ENCODE results near the gene CAMK1. TPM values are rescaled to one million over a fixed set of nuclear protein-coding genes. Genes with fewer than 3 reads are reported as not detected.

Gene CAMK1
- total RNA-seq, 2 experiments from 2014 or later, result 24.8 to 25.7 TPM

DNA sequence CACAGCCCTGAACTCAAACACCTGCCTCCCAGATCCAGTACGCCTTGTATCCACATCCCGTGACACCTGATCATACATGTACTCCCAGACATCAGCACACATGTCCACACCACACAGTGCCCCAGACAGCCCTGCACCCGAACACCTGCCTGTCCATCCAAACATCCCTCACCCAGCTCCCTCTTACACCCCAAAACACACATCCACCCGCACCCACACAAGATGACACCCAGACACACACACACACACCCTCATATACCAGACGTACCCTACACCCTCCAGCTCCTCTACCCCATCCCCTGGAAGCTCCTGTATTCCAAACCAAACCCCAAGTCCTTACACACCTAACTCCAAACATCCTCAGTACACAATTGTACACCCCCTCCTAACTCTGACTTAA lies 735 bp downstream of the CAMK1 start:
- H3K4me3 Mint-ChIP-seq, result peak overlapping the region; percentile 75
- DNase-seq, result no peak
- peaks cover 10% of the 10 kb centered on the region for H3K4me1 Mint-ChIP-seq
- no peaks in the 10 kb centered on the region for H3K9me3 Mint-ChIP-seq
- H3K36me3 Mint-ChIP-seq, result peaks cover 7% of the 10 kb centered on the region
- peaks cover 8% of the 10 kb centered on the region for H3K27me3 Mint-ChIP-seq
- H3K27ac Mint-ChIP-seq, result no peak overlapping the region

DNA sequence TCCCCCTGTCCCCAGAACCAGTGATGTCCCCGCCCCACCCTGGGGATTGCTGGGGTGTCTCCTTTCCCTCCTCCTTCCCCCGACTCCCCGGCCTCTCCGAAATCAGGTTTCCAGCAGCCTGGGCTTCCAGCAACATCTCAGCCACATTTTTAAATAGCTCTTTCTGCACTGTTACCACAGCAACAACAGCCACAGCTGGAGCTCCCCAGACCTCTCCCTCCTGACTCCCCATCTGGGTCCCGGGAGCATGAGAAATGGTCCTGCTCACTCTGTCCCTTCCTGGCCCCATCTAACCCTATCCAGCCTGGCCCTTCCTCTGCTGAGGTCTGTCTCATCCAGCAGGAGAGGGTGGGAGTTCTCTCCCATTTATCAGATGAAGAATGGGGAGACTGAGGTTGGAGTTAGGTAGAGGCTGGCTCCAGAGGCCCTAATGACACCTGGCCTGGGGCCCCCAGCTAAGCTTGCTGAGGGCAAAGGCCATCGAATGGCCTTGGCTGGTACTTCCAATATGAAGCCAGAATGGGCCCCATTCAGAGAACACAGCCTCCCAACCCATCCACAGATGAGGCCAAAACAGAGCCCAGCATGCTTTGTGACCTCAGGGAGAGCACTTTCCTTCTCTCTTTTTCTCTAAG lies 1.5 kb downstream of the CAMK1 start:
- no peak overlapping the region for H3K4me3 Mint-ChIP-seq
- peaks cover 8% of the 10 kb centered on the region for H3K27me3 Mint-ChIP-seq
- DNase-seq, result no peak
- H3K9me3 Mint-ChIP-seq, result no peaks in the 10 kb centered on the region
- H3K4me1 Mint-ChIP-seq, result peaks cover 10% of the 10 kb centered on the region
- H3K27ac Mint-ChIP-seq, result peak overlapping the region; percentile 1
- peaks cover 7% of the 10 kb centered on the region for H3K36me3 Mint-ChIP-seq

DNA sequence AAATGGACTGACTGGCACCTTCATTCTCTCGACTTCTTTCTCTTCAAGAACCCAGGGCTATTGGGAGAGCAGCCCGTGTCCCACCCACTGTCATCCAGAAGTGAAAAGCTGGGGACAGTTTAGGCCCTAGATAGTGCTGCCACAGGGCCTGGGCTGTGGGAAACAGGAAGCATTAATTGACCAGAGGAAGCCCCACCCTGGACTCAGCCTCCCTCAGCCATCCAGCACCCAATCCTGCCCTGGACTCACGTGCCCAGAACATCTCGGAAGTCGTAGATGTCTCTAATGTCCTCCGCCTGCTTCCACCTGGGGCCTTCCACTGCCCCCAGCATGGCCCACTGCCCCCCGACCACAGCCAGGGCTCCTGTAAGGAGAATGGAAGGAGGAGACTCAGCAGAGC lies 2.3 kb downstream of the CAMK1 start:
- no peaks in the 10 kb centered on the region for H3K9me3 Mint-ChIP-seq
- no peak overlapping the region for H3K4me3 Mint-ChIP-seq
- H3K27me3 Mint-ChIP-seq, result peaks cover 8% of the 10 kb centered on the region
- H3K27ac Mint-ChIP-seq, result no peak overlapping the region
- H3K4me1 Mint-ChIP-seq, result peaks cover 10% of the 10 kb centered on the region
- no peak for DNase-seq
- H3K36me3 Mint-ChIP-seq, result peaks cover 7% of the 10 kb centered on the region

DNA sequence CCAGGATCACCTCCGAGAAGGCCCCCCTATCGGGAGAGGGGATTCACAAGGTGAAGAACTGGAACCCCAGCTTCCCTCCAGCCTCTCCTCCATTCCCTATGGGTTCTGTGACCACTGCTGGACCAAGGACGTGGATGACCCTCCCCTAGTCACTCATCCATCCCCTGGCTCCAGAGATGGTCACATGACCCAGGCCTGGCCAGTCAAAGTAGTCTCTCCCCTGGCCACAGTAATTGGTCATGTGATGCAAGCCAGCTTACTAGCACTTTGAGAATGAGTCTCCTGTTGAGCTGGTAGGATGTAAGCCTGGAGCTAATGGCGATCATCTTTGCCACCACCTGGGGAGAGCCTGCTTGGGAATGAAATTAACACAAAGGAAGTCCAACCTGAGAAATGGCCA lies 3.9 kb downstream of the CAMK1 start:
- no peak for DNase-seq
- Mint-ChIP-seq H3K4me3 (no peak overlapping the region), H3K27me3 (peaks cover 6% of the 10 kb centered on the region), H3K36me3 (peaks cover 10% of the 10 kb centered on the region), H3K9me3 (no peaks in the 10 kb centered on the region), H3K4me1 (peaks cover 10% of the 10 kb centered on the region), H3K27ac (no peak overlapping the region)

DNA sequence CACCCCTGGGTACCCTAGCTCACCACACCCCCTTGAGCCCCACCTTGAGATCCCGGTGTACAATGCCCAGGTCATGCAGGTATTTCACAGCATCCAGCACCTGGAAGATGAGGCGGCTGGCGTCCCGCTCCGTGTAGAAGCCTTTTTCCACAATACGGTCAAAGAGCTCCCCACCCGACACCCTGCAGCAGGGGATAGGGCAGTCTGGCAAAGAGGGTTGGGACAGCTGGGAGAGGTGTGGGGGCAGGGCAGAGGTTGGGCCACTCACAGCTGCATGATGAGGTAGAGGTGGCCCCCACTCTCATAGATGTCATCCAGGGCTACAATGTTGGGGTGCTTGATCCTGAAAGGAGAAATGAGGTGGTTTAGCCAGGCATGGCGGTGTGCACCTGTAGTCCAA lies 6.9 kb downstream of the CAMK1 start:
- H3K4me3 Mint-ChIP-seq, result no peak overlapping the region
- peaks cover 2% of the 10 kb centered on the region for H3K4me1 Mint-ChIP-seq
- no peak overlapping the region for H3K27ac Mint-ChIP-seq
- H3K9me3 Mint-ChIP-seq, result no peaks in the 10 kb centered on the region
- H3K36me3 Mint-ChIP-seq, result peaks cover 22% of the 10 kb centered on the region
- H3K27me3 Mint-ChIP-seq, result no peaks in the 10 kb centered on the region
- no peak for DNase-seq

DNA sequence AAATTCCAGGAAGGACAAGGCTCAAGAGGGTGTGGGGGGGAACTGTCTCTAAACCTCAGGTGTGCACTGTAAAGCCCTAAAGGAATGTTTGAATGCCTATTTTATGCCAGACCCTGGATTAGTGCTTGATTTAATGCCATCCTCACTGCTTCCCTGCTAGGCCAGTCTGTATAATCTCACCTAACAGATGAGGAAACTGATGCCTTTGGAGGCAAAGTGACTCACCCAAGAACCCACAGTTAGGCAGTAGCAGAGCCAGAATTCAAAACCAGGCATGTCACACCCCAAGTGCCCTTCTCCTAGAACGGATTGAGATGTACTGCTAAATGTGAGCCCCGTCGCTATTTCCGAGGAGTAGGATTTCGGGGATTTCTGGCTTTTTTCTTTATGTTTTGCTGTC lies 7.8 kb downstream of the CAMK1 start:
- Mint-ChIP-seq H3K36me3 (peaks cover 25% of the 10 kb centered on the region), H3K4me1 (peaks cover 2% of the 10 kb centered on the region), H3K4me3 (no peak overlapping the region), H3K27ac (no peak overlapping the region), H3K9me3 (no peaks in the 10 kb centered on the region), H3K27me3 (no peaks in the 10 kb centered on the region)
- no peak for DNase-seq

DNA sequence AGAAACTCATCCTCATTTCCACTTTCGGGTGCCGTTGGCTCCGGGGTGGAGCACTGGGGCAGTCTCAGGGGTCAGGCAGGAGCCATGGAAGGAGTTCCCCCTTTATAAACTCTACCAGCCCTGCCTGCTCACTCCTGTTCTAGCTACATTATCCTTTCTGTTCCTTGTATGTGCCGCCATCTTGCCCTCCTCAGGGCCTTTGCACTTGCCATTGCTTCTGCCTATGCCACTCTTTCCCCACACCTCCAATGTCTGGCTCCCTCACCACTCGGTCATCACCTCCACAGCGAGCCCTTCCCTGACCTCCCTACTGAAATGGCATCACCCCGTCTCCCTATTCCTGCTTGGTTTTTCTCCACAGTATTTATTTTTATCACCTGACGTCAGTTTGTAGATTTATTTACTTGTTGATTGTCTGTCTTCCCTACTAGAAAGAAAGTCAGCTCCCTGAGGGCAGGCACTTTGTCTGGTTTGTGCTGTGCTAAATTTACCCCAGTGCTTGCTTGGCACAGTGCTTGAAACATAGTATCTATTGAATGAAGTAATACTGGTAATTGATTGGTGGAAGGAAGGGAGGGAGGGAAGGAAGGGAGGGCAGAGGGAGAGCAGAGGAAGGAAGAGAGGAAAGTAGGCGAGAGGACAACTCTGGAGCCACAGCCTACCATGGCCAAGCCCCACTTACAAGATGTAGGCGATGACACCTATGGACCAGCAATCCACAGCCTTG lies 8.8 kb downstream of the CAMK1 start:
- Mint-ChIP-seq H3K4me1 (no peaks in the 10 kb centered on the region), H3K4me3 (no peak overlapping the region), H3K36me3 (peaks cover 29% of the 10 kb centered on the region)

DNA sequence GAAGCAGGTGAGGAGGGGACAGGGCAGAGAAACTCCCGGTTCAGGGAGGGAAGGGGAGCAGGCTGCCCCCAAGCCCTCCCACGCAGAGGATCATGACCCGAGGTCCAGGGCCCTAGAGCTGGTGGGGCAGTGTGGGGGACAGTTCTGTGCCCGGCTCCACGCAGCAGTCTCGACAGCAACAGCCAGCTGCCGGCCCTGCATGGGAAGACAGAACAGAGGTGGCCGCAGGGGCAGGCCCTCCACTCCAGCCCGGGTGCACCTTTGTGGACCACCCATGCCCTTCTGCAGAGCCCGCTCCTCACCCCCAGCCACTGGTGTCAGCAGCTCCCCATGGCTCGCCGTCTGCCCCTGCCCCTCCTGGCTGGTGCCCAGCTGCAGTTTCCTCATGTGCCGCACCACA lies 12.3 kb downstream of the CAMK1 start:
- no peak for DNase-seq
- Mint-ChIP-seq H3K9me3 (no peaks in the 10 kb centered on the region), H3K36me3 (peaks cover 43% of the 10 kb centered on the region), H3K27ac (no peak overlapping the region), H3K4me1 (peaks cover 10% of the 10 kb centered on the region), H3K27me3 (no peaks in the 10 kb centered on the region), H3K4me3 (no peak overlapping the region)

More for the DNA sequence above, 8.8 kb downstream of the CAMK1 start:
- Mint-ChIP-seq H3K27me3 (no peaks in the 10 kb centered on the region), H3K27ac (no peak overlapping the region), H3K9me3 (no peaks in the 10 kb centered on the region)
- DNase-seq, result no peak

DNA sequence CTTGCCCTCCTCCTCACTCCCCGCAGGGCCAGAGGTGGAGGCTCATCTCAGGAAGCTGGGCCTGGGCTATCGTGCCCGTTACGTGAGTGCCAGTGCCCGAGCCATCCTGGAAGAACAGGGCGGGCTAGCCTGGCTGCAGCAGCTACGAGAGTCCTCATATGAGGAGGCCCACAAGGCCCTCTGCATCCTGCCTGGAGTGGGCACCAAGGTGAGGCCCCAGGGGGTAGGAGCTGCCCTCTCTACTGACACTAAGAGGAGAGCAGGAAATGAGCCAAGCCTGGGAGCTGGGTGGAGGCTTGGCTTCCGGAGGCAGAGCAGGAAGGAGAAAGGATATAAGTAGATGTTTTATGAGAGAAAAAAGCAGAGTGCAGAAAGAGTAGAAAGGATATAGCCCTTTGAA lies 15.1 kb downstream of the CAMK1 start:
- H3K4me3 Mint-ChIP-seq, result no peak overlapping the region
- peaks cover 22% of the 10 kb centered on the region for H3K4me1 Mint-ChIP-seq
- no peaks in the 10 kb centered on the region for H3K9me3 Mint-ChIP-seq
- peaks cover 52% of the 10 kb centered on the region for H3K36me3 Mint-ChIP-seq
- no peak for DNase-seq
- no peaks in the 10 kb centered on the region for H3K27me3 Mint-ChIP-seq
- no peak overlapping the region for H3K27ac Mint-ChIP-seq

DNA sequence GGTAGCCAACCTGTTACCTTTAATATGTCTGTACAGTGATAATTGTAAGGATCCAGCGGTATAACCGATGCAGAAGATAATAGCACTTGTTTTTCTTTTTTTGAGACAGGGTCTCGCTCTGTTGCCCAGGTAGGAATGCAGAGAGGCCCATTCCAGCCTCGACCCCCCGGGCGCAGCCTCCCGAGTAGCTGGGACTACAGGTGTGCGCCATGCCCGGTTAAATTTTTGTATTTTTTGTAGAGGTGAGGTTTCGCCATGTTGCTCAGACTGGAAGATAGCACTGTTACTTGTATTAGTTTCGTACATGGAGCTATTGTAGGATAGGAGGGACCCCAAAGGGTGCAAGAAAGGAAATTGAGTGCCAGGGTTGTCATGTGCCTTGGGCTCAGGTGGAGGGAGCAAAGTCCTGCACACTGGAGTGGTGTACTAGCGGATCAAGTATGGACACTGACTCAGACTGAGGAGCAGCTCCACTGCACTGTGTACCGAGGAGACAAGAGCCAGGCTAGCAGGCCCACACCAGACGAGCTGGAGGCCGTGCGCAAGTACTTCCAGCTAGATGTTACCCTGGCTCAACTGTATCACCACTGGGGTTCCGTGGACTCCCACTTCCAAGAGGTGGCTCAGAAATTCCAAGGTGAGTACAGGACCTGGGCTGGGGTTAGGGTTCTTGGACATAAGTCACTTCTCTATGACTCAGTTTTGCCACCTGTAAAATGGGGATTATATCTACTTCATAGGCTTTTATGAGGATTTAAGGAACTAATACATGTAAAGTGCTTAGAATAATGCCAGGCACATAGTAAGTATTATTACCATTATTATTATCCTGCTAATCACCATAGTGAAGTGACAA lies 19.0 kb downstream of the CAMK1 start:
- H3K36me3 Mint-ChIP-seq, result peaks cover 54% of the 10 kb centered on the region
- peak overlapping the region; percentile 98 for H3K4me3 Mint-ChIP-seq
- H3K27ac Mint-ChIP-seq, result peak overlapping the region; percentile 94
- no peaks in the 10 kb centered on the region for H3K9me3 Mint-ChIP-seq
- no peak for DNase-seq
- peaks cover 36% of the 10 kb centered on the region for H3K4me1 Mint-ChIP-seq
- H3K27me3 Mint-ChIP-seq, result no peaks in the 10 kb centered on the region

DNA sequence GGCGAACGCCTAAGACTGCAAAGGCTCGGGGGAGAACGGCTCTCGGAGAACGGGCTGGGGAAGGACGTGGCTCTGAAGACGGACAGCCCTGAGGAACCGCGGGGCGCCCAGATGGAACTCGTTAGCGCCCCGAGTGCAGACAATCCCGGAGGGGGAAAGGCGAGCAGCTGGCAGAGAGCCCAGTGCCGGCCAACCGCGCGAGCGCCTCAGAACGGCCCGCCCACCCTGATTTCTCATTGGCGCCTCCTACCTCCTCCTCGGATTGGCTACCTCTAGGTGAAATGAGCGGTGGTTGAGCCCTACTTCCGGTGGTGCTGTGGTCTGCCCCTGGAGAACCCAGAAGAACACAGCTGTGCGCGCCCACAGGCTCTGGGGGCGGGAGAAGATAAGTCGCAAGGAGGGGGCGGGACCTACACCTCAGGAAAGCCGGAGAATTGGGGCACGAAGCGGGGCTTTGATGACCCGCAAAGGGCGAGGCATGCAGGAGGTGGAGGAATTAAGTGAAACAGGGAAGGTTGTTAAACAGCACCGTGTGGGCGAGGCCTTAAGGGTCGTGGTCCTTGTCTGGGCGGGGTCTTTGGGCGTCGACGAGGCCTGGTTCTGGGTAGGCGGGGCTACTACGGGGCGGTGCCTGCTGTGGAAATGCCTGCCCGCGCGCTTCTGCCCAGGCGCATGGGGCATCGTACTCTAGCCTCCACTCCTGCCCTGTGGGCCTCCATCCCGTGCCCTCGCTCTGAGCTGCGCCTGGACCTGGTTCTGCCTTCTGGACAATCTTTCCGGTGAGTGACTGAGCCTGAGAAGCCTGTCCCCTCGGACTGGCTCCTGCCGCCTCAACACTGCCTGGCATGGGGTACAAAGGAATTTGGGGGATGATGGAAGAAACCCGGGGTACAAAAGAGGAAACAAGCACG lies 19.8 kb downstream of the CAMK1 start, which contains the start of gene OGG1:
Gene OGG1, plus strand, starts transcription at position 308 of the 911 bp plus-strand sequence. Its CDS starts 335 bp downstream, at position 643.
- Mint-ChIP-seq H3K27ac (peak within 1 kb of the TSS; percentile 94), H3K27me3 (no peaks in the 10 kb centered on the region), H3K4me1 (peaks cover 35% of the 10 kb centered on the region), H3K36me3 (peaks cover 51% of the 10 kb centered on the region), H3K9me3 (no peaks in the 10 kb centered on the region), H3K4me3 (peak within 1 kb of the TSS; percentile 98)
- DNase-seq, result peak; percentile 95

DNA sequence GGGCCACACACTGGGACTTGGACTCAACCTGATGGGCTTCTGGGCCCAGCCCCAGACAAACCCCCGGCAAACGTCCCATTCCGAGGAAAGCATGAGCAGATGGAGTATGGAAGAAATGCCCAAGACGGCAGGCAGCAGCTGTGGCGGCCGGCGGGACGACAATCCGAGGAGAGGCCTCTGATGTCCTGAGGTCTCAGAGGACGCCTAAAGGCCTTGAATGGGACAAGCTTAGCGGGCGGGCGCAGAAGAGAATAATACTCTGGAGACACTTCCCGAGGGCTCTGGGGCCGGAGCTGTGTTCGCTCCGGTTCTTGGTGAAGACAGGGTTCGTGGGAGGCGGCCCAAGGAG lies 20.5 kb downstream of the CAMK1 start:
- DNase-seq, result no peak
- Mint-ChIP-seq H3K4me3 (peak overlapping the region; percentile 98), H3K9me3 (no peaks in the 10 kb centered on the region), H3K27me3 (no peaks in the 10 kb centered on the region), H3K4me1 (peaks cover 28% of the 10 kb centered on the region), H3K36me3 (peaks cover 45% of the 10 kb centered on the region), H3K27ac (peak overlapping the region; percentile 94)

DNA sequence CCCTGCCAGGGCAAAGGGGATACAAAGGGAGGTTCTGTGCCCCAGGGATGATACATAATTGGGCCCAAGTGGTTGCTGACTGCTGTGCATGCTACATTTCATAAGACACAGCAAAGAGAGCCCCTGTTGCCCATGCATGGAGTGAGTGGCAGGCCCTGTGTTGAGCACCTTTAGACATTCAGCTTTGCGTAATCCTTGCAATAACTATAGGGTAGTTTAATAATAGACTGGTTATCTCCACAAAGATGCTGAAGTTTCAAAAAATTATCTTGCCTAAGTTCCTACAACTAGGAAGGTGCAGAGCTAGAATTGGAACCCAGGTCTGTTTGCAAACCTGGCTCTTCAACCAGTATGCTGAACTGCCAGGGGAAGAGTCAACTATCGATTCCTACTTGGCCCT lies 21.7 kb downstream of the CAMK1 start:
- Mint-ChIP-seq H3K36me3 (peaks cover 46% of the 10 kb centered on the region), H3K9me3 (no peaks in the 10 kb centered on the region), H3K27ac (peak overlapping the region; percentile 12), H3K4me1 (peaks cover 26% of the 10 kb centered on the region), H3K4me3 (no peak overlapping the region), H3K27me3 (no peaks in the 10 kb centered on the region)
- DNase-seq, result no peak

DNA sequence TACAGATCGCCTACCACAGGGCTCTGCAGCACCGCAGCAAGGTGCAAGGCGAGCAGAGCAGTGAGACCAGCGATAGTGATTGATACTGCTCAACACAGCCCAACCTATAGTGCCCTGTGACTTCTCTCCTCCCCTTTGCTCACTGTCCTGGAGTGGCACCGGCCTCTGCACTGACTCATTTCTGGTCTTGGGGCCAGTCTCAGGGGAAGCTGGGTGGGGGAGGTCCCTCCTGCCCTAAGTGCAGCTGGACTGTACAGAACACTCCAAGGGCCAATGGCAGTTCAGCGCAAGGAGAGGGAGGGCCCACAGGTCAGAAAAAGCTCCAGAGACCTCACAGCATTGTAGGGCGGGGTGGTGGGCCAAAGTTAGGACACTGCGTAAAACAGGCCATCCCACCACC lies 22.5 kb downstream of the CAMK1 start:
- H3K27ac Mint-ChIP-seq, result peak overlapping the region; percentile 19
- H3K9me3 Mint-ChIP-seq, result no peaks in the 10 kb centered on the region
- DNase-seq, result no peak
- H3K36me3 Mint-ChIP-seq, result peaks cover 41% of the 10 kb centered on the region
- peaks cover 26% of the 10 kb centered on the region for H3K4me1 Mint-ChIP-seq
- no peak overlapping the region for H3K4me3 Mint-ChIP-seq
- H3K27me3 Mint-ChIP-seq, result no peaks in the 10 kb centered on the region
